HEK293 (cell line): Measurements from ENCODE around the gene UBFD1.
A peak's percentile ranks its signal among the peaks of the same experiment; 100 is the strongest.

Experiments
- CTCF ChIA-PET: fragments of 350-600 bp; formaldehyde crosslinking; extraction: SDS; loops from one replicate; lab custom pipeline; 2021; ENCODE audit warnings: antibody characterized with exemption; lab: Yijun Ruan, JAX
- POLR2A ChIA-PET: fragments of 300-600 bp; formaldehyde crosslinking; extraction: SDS; loops from one replicate; lab custom pipeline; 2020; ENCODE audit warnings: antibody characterized with exemption, inconsistent platforms; lab: Yijun Ruan, JAX
- H3K27ac ChIP-seq: fragments of 200-500 bp; sonication (Bioruptor generic); 2 replicates; pipeline ENCODE4 v1.5.1; 2014; ENCODE audit warnings: low read depth, low read length, control low read depth, inconsistent platforms; ENCODE audit errors: extremely low read depth
- H3K36me3 ChIP-seq, 2 experiments: fragments of 200-500 bp in 1 of 2; sonication (Bioruptor generic) in 1 of 2; 1 replicate in 1 of 2; 2 replicates in 1 of 2; pipeline ENCODE4 v1.5.1; 2014 to 2017; ENCODE audit warnings: inconsistent platforms in 2 of 2, low read length in 2 of 2; ENCODE audit not compliant: control insufficient read depth in 2 of 2, insufficient read depth in 1 of 2
- H3K4me1 ChIP-seq: fragments of 200-500 bp; sonication (Bioruptor generic); 2 replicates; pipeline ENCODE4 v1.5.1; 2014; ENCODE audit warnings: mild to moderate bottlenecking, low read length, inconsistent platforms; ENCODE audit not compliant: control insufficient read depth, insufficient read depth
- H3K4me3 ChIP-seq: 2 replicates; pipeline ENCODE4 v1.5.1; 2011; ENCODE audit warnings: low read depth, mild to moderate bottlenecking, control low read depth, low read length, moderate library complexity
- H3K9me3 ChIP-seq: fragments of 200-500 bp; sonication (Bioruptor generic); 2 replicates; pipeline ENCODE4 v1.5.1; 2014; ENCODE audit warnings: low read depth, low read length, inconsistent platforms; ENCODE audit not compliant: control insufficient read depth, insufficient read depth
- KLF1 ChIP-seq: fragments of 450-650 bp; formaldehyde crosslinking; IDR thresholded peaks from 2 replicates; pipeline ENCODE4 v1.5.1; 2016; ENCODE audit warnings: missing biosample characterization, missing genetic modification characterization
- KLF10 ChIP-seq: fragments of 450-650 bp; IDR thresholded peaks from 2 replicates; pipeline ENCODE4 v1.5.1; 2018; ENCODE audit warnings: missing biosample characterization, mild to moderate bottlenecking, missing genetic modification characterization
- KLF7 ChIP-seq: fragments of 450-650 bp; formaldehyde crosslinking; IDR thresholded peaks from 2 replicates; pipeline ENCODE4 v1.5.1; 2016; ENCODE audit warnings: missing biosample characterization, missing genetic modification characterization, borderline replicate concordance
- SP7 ChIP-seq: fragments of 450-650 bp; formaldehyde crosslinking; IDR thresholded peaks from 2 replicates; pipeline ENCODE4 v1.5.1; 2016; ENCODE audit warnings: missing biosample characterization, missing genetic modification characterization
- ZNF121 ChIP-seq: fragments of 450-650 bp; formaldehyde crosslinking; IDR thresholded peaks from 2 replicates; pipeline ENCODE4 v1.5.1; 2016; ENCODE audit warnings: missing biosample characterization, missing genetic modification characterization
- ZNF16 ChIP-seq: fragments of 450-650 bp; formaldehyde crosslinking; IDR thresholded peaks from 2 replicates; pipeline ENCODE4 v1.5.1; 2016; ENCODE audit warnings: low read depth, missing biosample characterization, missing genetic modification characterization
- ZNF202 ChIP-seq: fragments of 450-650 bp; formaldehyde crosslinking; IDR thresholded peaks from 2 replicates; pipeline ENCODE4 v1.5.1; 2016; ENCODE audit warnings: missing biosample characterization, missing genetic modification characterization, borderline replicate concordance
- ZNF335 ChIP-seq: fragments of 450-650 bp; formaldehyde crosslinking; conservative IDR thresholded peaks from 2 replicates; pipeline ENCODE4 v1.5.1; 2016; ENCODE audit warnings: missing biosample characterization, missing genetic modification characterization
- ZNF341 ChIP-seq: fragments of 450-650 bp; formaldehyde crosslinking; IDR thresholded peaks from 2 replicates; pipeline ENCODE4; 2016; ENCODE audit warnings: low read depth, missing biosample characterization, missing genetic modification characterization
- ZNF549 ChIP-seq: fragments of 450-650 bp; IDR thresholded peaks from 2 replicates; pipeline ENCODE4 v1.5.1; 2018; ENCODE audit warnings: missing biosample characterization, missing genetic modification characterization, mild to moderate bottlenecking, inconsistent platforms, moderate library complexity
- ZNF623 ChIP-seq: fragments of 450-650 bp; formaldehyde crosslinking; IDR thresholded peaks from 2 replicates; pipeline ENCODE4 v1.5.1; 2016; ENCODE audit warnings: missing biosample characterization, missing genetic modification characterization
- ZNF629 ChIP-seq: fragments of 450-650 bp; formaldehyde crosslinking; IDR thresholded peaks from 2 replicates; pipeline ENCODE4 v1.5.1; 2017; ENCODE audit warnings: missing biosample characterization, missing genetic modification characterization
- ZNF664 ChIP-seq: fragments of 450-650 bp; formaldehyde crosslinking; IDR thresholded peaks from 2 replicates; pipeline ENCODE4 v1.5.1; 2016; ENCODE audit warnings: missing biosample characterization, missing genetic modification characterization
- ZNF837 ChIP-seq: fragments of 450-650 bp; formaldehyde crosslinking; IDR thresholded peaks from 2 replicates; pipeline ENCODE4 v1.5.1; 2016; ENCODE audit warnings: missing biosample characterization, missing genetic modification characterization
- TF ChIP-seq, protein P1 (sequence below): fragments of 450-650 bp; formaldehyde crosslinking; IDR thresholded peaks from 2 replicates; pipeline ENCODE4 v1.5.1; 2016; ENCODE audit warnings: missing biosample characterization, missing genetic modification characterization
- TF ChIP-seq, protein P2 (sequence below): fragments of 450-650 bp; formaldehyde crosslinking; IDR thresholded peaks from 2 replicates; pipeline ENCODE4 v1.5.1; 2016; ENCODE audit warnings: missing biosample characterization, missing genetic modification characterization, low read depth

UBFD1 gene

DNA sequence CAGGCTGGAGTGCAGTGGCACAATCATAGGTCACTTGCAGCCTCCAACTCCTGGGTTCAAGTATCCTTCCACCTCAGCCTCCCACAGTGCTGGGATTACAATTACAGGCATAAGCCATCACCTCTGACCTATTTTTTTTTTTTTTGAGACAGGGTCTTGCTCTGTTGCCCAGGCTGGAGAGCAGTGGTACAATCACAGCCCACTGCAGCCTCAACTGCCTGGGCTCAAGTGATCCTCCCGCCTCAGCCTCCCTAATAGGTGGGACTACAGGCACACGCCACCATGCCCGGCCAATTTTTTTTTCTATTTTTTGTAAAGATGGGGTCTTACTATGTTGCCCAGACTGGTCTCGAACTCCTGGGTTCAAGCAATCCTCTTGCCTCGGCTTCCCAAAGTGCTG is 41.6 kb upstream of the UBFD1 start:
- no peak overlapping the region for H3K4me3 ChIP-seq
- TF ChIP-seq ZNF623 (tag by site-specific recombination) (no peak), ZNF16 (no peak), ZNF121 (tag by site-specific recombination) (peak; percentile 93)
- TF ChIP-seq, protein P1, sequence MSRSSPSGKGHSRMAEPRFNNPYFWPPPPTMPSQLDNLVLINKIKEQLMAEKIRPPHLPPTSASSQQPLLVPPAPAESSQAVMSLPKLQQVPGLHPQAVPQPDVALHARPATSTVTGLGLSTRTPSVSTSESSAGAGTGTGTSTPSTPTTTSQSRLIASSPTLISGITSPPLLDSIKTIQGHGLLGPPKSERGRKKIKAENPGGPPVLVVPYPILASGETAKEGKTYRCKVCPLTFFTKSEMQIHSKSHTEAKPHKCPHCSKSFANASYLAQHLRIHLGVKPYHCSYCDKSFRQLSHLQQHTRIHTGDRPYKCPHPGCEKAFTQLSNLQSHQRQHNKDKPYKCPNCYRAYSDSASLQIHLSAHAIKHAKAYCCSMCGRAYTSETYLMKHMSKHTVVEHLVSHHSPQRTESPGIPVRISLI (tag by site-specific recombination): no peak
- TF ChIP-seq, all 188 proteins: peak for 1
- Histone ChIP-seq H3K27ac (no peak overlapping the region), H3K4me1 (no peaks in the 10 kb centered on the region), H3K9me3 (no peaks in the 10 kb centered on the region), H3K36me3 (peaks cover 4 to 10% of the 10 kb centered on the region in 2 experiments; a peak in 2 of 3 replicates)
- ChIA-PET CTCF (no interaction called here), POLR2A (no interaction called here)

DNA sequence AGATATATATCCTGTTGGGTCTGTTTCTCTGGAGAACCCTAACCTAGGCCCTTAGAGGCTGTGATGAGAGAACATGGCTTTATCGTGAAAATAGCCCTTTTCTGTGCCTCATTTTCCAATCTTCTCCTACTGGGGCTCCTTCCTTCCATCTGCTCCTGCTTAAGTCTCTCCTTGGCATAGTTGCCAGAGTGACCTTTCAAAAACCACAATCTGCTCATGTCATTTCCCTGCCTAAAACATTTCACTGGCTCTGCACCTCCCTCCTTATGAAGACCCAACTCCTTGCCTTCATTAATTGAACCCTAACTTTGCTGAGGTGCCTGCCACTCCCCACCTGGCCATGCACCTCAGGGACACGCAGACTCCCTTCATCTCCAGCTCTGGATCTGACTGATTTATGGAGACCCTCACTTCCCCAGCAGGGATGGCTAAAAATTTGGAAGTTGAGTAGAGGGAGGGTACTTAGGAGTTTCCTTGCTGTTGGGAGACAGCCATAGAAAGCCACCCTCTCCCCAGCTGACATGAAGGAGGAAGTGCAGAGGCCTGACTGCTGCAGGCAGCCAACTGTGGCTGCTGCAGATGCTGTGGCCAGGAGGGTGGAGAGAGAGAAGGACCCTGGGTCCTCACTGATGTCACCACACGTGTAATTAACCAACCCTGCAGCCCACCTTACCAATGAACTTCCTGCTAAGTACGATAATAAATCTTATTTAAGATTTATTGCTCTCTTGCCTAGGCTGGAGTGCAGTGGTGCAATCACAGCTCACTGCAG is 41.0 kb upstream of the UBFD1 start:
- ChIA-PET POLR2A (no interaction called here), CTCF (interaction anchor here (0.6 to 1.1 kb wide), 2 partner anchors 80 to 298 kb away, joined by 3 read pairs; no protein-coding TSS in a partner anchor)
- H3K9me3 ChIP-seq: no peaks in the 10 kb centered on the region
- TF ChIP-seq ZNF341 (peak; percentile 70; the same call in 1 of the 2 replicates), ZNF549 (no peak), ZNF837 (tag by site-specific recombination) (no peak), ZNF202 (tag by site-specific recombination) (no peak), ZNF335 (0 out of 2 replicates have a peak, but pooled peaks have one; percentile 19), KLF7 (no peak)
- TF ChIP-seq, protein P2, sequence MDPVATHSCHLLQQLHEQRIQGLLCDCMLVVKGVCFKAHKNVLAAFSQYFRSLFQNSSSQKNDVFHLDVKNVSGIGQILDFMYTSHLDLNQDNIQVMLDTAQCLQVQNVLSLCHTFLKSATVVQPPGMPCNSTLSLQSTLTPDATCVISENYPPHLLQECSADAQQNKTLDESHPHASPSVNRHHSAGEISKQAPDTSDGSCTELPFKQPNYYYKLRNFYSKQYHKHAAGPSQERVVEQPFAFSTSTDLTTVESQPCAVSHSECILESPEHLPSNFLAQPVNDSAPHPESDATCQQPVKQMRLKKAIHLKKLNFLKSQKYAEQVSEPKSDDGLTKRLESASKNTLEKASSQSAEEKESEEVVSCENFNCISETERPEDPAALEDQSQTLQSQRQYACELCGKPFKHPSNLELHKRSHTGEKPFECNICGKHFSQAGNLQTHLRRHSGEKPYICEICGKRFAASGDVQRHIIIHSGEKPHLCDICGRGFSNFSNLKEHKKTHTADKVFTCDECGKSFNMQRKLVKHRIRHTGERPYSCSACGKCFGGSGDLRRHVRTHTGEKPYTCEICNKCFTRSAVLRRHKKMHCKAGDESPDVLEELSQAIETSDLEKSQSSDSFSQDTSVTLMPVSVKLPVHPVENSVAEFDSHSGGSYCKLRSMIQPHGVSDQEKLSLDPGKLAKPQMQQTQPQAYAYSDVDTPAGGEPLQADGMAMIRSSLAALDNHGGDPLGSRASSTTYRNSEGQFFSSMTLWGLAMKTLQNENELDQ (tag by site-specific recombination): no peak
- peaks cover 4 to 12% of the 10 kb centered on the region in 2 experiments; a peak in 2 of 3 replicates for H3K36me3 ChIP-seq
- H3K4me1 ChIP-seq: no peaks in the 10 kb centered on the region
- H3K27ac ChIP-seq: no peak overlapping the region
- H3K4me3 ChIP-seq: no peak overlapping the region

DNA sequence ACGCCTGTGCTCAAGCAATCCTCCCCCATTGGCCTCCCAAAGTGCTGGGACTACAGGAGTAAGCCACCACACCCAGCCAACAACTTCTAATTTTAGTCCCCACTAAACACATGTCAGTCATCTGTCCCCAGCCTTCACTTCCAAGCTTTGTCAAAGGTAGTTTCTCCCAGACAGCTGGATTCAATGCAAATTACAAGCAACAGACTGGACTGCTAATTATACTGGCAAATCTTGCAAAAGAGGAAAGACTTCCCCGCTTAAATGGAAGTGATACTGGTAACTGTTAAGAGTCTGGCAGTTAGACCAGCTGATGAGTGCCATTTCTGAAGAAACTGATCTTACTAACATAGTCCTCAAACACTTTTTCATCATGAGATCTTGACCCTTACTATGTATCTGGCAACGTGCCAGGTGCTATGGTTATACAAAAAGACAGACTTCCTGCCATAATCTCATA is 39.1 kb upstream of the UBFD1 start:
- Histone ChIP-seq H3K27ac (no peak overlapping the region), H3K36me3 (peaks cover 4 to 31% of the 10 kb centered on the region in 2 experiments; a peak in 2 of 3 replicates), H3K4me1 (no peaks in the 10 kb centered on the region), H3K9me3 (no peaks in the 10 kb centered on the region)
- POLR2A ChIA-PET: no interaction called here
- CTCF ChIA-PET: no interaction called here
- TF ChIP-seq KLF1 (tag by site-specific recombination): peak; percentile 82
- TF ChIP-seq ZNF629: no peak
- TF ChIP-seq SP7 (tag by site-specific recombination): 0 out of 2 replicates have a peak, but pooled peaks have one; percentile 12
- no peak for TF ChIP-seq ZNF664 (tag by site-specific recombination)
- 0 out of 2 replicates have a peak, but pooled peaks have one; percentile 19 for TF ChIP-seq KLF10 (tag by site-specific recombination)
- TF ChIP-seq, all 188 proteins: peak for 3
- H3K4me3 ChIP-seq: no peak overlapping the region
